ENCODE measurements around the gene CCBE1. TPM values are rescaled to one million over a fixed set of nuclear protein-coding genes. Genes with fewer than 3 reads are reported as not detected.

The CCBE1 gene
- total and polyA plus RNA-seq, 2 of the 4 experiments (the other 2 are of a cell fraction) = 64.8 to 148 TPM

GRCh38 chr18:59736061-59736460, 38.8 kb upstream of the CCBE1 start:
- ChIA-PET POLR2A (ENCODE audit: unreplicated experiment) (no interaction called here), CTCF (no interaction called here)
- Histone ChIP-seq H3K56ac (ENCODE audit: extremely low read depth, insufficient read depth, low read length) (no peak overlapping the region), H2AK9ac (replicated peaks; ENCODE audit: low read depth, low read length, poor library complexity) (no peak overlapping the region), H3K27ac (ENCODE audit: insufficient read depth, low read length) (no peak overlapping the region), H4K5ac (ENCODE audit: low read depth, low read length) (no peak overlapping the region), H3K4me2 (ENCODE audit: low read depth, low read length) (no peak overlapping the region), H3K4me1 (ENCODE audit: control insufficient read depth, insufficient read depth, low read length) (peaks cover 7% of the 10 kb centered on the region), H2BK5ac (ENCODE audit: low read depth, low read length, poor library complexity, severe bottlenecking) (no peak overlapping the region), H3K9me3 (ENCODE audit: control insufficient read depth, insufficient read depth, low read length) (peaks cover 4% of the 10 kb centered on the region; the same call in 1 of the 2 replicates), H4K20me1 (ENCODE audit: insufficient read depth, low read length) (no peaks in the 10 kb centered on the region), H4K91ac (ENCODE audit: insufficient read depth, low read depth, low read length) (no peak overlapping the region; the same call in 1 of the 2 replicates), H2BK15ac (ENCODE audit: low read depth, low read length) (no peak overlapping the region), H3K4me3 (ENCODE audit: insufficient read depth, low read depth, low read length) (no peak overlapping the region), H3K23ac (ENCODE audit: low read depth, low read length) (no peak overlapping the region), H3K18ac (ENCODE audit: low read depth, low read length) (peak overlapping the region; percentile 24; the same call in 1 of the 2 replicates), H2AK5ac (ENCODE audit: low read depth, low read length) (no peak overlapping the region; the same call in 1 of the 2 replicates), H2BK120ac (ENCODE audit: low read depth, low read length) (peak overlapping the region; percentile 0; the same call in 1 of the 2 replicates), H3K79me1 (ENCODE audit: low read depth in 1 of 2, low read length in 2 of 2) (no peaks in the 10 kb centered on the region), H3K9me1 (ENCODE audit: insufficient read depth, low read length) (no peaks in the 10 kb centered on the region), H4K8ac (ENCODE audit: low read depth in 2 of 2, low read length in 2 of 2) (no peak overlapping the region), H3K4ac (ENCODE audit: low read depth, low read length) (peak overlapping the region; percentile 5; the same call in 1 of the 2 replicates), H3K9ac (ENCODE audit: low read depth, low read length) (no peak overlapping the region), H2AFZ (replicated peaks; ENCODE audit: low read length, poor library complexity) (no peak overlapping the region), H3K27me3 (ENCODE audit: control insufficient read depth, insufficient read depth, low read length) (no peaks in the 10 kb centered on the region), H3K36me3 (ENCODE audit: control insufficient read depth, insufficient read depth, low read length) (no peaks in the 10 kb centered on the region), H2BK20ac (ENCODE audit: low read depth, low read length) (no peak overlapping the region), H3K14ac (replicated peaks; ENCODE audit: low read depth, low read length) (0 out of 2 replicates have a peak overlapping the region, but pooled peaks have one; percentile 2)
- dilution Hi-C loops (cut with HindIII; ENCODE audit: low sequenced_read_pairs, unreplicated experiment) = no loop called here
- no CpG with 5 or more reads among the region's 2 CpGs for WGBS, 2 experiments (ENCODE audit: extremely low coverage in 2 of 2, insufficient read length in 1 of 2)
- intact Hi-C loops (cut with micrococcal nuclease) = loop anchor here (2.0 kb wide), 1 partner anchor 13 kb away; no protein-coding TSS in a partner anchor
- in situ Hi-C loops (cut with MboI; ENCODE audit: low sequenced_read_pairs) = no loop called here
- BruUV-seq (replicated peaks) = no TSS peak
- DNase-seq (no peak), ATAC-seq (ENCODE audit: low read depth) (no peak)
- TF ChIP-seq SMC3 (IDR thresholded peaks at IDR 0.05; ENCODE audit: low read depth, low read length) (no peak), CHD1 (IDR thresholded peaks at IDR 0.05; ENCODE audit: low read depth, low read length) (no peak), ELK1 (IDR thresholded peaks at IDR 0.05; ENCODE audit: borderline replicate concordance, low read depth, low read length) (no peak), NFE2L2 (IDR thresholded peaks at IDR 0.05; ENCODE audit: low read depth, low read length) (no peak), BHLHE40 (IDR thresholded peaks at IDR 0.05; ENCODE audit: low read depth, low read length) (no peak), CTCF (conservative IDR thresholded peaks at IDR 0.05; ENCODE audit: low read depth, low read length) (no peak), MAZ (IDR thresholded peaks at IDR 0.05; ENCODE audit: borderline replicate concordance, low read depth, low read length) (no peak), CEBPB (IDR thresholded peaks at IDR 0.05; ENCODE audit: low read depth, low read length) (no peak), USF2 (IDR thresholded peaks at IDR 0.05; ENCODE audit: low read depth, low read length) (no peak), RCOR1 (IDR thresholded peaks at IDR 0.05; ENCODE audit: insufficient replicate concordance, low read length) (no peak), POLR2A (IDR thresholded peaks at IDR 0.05; ENCODE audit: low read depth, low read length) (no peak), MXI1 (IDR thresholded peaks at IDR 0.05; ENCODE audit: borderline replicate concordance, low read depth, low read length) (no peak), FOS (IDR thresholded peaks at IDR 0.05; ENCODE audit: low read depth, low read length) (no peak), RFX5 (IDR thresholded peaks at IDR 0.05; ENCODE audit: low read depth, low read length) (no peak), MAFK (IDR thresholded peaks at IDR 0.05; ENCODE audit: low read depth, low read length) (no peak)

Data from IMR-90 (cell line).